Left kidney (tissue), 2 donors: ENCODE measurements around the gene LCLAT1. TPM values are rescaled to one million over a fixed set of nuclear protein-coding genes. Genes with fewer than 3 reads are reported as not detected.

Source experiments
- DNase-seq: peaks from one replicate; pipeline ENCODE4 v3.0.0-alpha.2; 2013
- polyA plus RNA-seq: library from polyadenylated mRNA; unstranded; fragments of 120-200 nt; gene quantifications from one replicate; pipeline ENCODE4 v1.2.1, GENCODE V29; 2013; ENCODE audit not compliant: insufficient read length

The LCLAT1 gene
- polyA plus RNA-seq, 1 donor: 22.9 TPM

DNA sequence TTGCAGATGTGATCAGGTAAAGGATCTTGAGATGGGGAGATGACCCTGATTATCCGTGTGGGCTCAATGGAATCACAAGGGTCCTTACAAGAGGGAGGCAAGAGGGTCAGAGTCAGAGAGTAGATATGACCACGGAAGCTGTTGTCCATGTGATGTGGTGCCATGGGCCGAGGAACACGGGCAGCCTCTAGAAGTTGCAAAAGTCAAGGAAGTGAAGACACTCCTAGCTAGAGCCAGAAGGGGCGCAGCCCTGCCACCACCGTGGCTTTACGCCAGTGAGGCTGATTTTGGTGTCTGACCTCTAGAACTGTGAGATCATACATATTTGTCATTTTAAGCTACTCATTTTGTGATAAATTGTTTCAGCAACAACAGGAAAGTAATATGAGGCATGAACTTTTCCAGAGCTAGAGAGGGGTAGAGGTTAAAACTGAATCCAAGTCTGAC is 245.8 kb downstream of the LCLAT1 start:
- DNase-seq: no peak

Other genes with a start within 250 kb of the LCLAT1 start
- 91.3 TPM for gene LBH, start 215.7 kb upstream of the LCLAT1 start, polyA plus RNA-seq